22Rv1 (cell line): ENCODE measurements around the gene CEL.

Experiments
- ZFX ChIP-seq: fragments of 450-650 bp; IDR thresholded peaks from 2 replicates; pipeline ENCODE4 v1.6.1; 2017; ENCODE audit warnings: antibody characterized with exemption, borderline replicate concordance
- TF ChIP-seq, protein P1 (sequence below): fragments of 450-650 bp; IDR thresholded peaks from 2 replicates; pipeline ENCODE4 v1.5.1; 2017; ENCODE audit warnings: mild to moderate bottlenecking

DNA sequence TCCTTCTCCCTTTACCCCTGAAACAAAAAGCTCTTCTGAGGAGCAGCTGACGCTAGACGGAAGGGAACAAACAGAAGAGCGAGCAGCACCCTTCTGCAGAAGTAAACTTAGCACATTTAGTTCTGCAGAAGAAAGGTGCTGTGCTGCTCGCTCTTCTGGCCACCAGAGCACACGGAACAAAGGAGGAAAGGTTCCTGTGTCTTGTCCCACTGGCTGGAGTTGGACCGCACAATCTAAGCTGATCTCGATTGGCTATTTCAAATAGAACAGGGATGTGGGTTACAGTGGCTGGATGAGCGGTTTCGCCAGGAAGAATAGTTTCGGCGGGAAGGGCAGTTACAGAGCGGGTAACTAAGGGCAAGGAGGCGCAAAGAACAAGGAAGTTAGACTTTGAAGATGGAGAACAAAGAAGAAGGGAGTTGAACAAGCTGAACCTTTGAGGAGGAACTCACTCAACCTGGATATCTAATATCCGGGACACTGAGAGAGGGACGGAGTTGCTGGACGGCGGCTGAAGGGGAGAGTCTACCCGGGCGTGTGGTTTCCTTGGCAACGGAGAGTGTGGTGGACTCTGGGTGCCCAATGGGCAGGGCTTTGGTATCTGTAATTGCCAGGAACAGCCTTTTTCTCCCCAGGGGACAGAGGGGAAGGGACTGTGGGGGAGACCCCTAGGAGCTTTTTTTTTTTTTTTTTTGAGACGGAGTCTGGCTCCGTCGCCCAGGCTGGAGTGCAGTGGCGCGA, 23.8 kb upstream of the CEL start:
- TF ChIP-seq, protein P1, sequence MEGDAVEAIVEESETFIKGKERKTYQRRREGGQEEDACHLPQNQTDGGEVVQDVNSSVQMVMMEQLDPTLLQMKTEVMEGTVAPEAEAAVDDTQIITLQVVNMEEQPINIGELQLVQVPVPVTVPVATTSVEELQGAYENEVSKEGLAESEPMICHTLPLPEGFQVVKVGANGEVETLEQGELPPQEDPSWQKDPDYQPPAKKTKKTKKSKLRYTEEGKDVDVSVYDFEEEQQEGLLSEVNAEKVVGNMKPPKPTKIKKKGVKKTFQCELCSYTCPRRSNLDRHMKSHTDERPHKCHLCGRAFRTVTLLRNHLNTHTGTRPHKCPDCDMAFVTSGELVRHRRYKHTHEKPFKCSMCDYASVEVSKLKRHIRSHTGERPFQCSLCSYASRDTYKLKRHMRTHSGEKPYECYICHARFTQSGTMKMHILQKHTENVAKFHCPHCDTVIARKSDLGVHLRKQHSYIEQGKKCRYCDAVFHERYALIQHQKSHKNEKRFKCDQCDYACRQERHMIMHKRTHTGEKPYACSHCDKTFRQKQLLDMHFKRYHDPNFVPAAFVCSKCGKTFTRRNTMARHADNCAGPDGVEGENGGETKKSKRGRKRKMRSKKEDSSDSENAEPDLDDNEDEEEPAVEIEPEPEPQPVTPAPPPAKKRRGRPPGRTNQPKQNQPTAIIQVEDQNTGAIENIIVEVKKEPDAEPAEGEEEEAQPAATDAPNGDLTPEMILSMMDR: no peak
- no peak for TF ChIP-seq ZFX
